Sigmoid colon (tissue), 7 donors: ENCODE measurements around the gene PHB1. TPM values are rescaled to one million over a fixed set of nuclear protein-coding genes. Genes with fewer than 3 reads are reported as not detected.
A peak's percentile ranks its signal among the peaks of the same experiment; 100 is the strongest.

Source experiments
- DNase-seq: peaks from one replicate; pipeline ENCODE4 v3.0.0-alpha.2; 2019
- H3K27ac ChIP-seq, 4 donors: fragments of 200-600 bp; sonication (generic); one replicate each; pipeline ENCODE4 v1.5.1; 2016 to 2019; ENCODE audit warnings: mild to moderate bottlenecking in 1 of 4
- H3K27me3 ChIP-seq, 3 donors: fragments of 200-600 bp; sonication (generic); one replicate each; pipeline ENCODE4 v1.5.1; 2019; ENCODE audit warnings: mild to moderate bottlenecking in 1 of 3
- H3K36me3 ChIP-seq, 4 donors: fragments of 200-600 bp; sonication (generic); one replicate each; pipeline ENCODE4 v1.5.1; 2016 to 2019
- H3K4me1 ChIP-seq, 4 donors: fragments of 200-600 bp; sonication (generic); one replicate each; pipeline ENCODE4 v1.5.1; 2017 to 2019
- H3K4me3 ChIP-seq, 4 donors: fragments of 200-600 bp; sonication (generic); one replicate each; pipeline ENCODE4 v1.5.1; 2017 to 2019; ENCODE audit warnings: mild to moderate bottlenecking in 2 of 4, moderate library complexity in 1 of 4
- H3K9me3 ChIP-seq, 4 donors: fragments of 200-600 bp in 3 of 4; sonication (generic) in 3 of 4; one replicate each; pipeline versions ENCODE4 v1.5.1 to v1.6.1; 2013 to 2019
- EP300 ChIP-seq, 4 donors: sonication (generic); formaldehyde crosslinking; IDR thresholded peaks; one replicate each; pipeline ENCODE4 v1.6.1; 2017; ENCODE audit warnings: antibody characterized with exemption in 4 of 4
- POLR2A ChIP-seq, 2 donors: fragments of 450-650 bp; IDR thresholded peaks; one replicate each; pipeline ENCODE4 v1.6.1; 2016; ENCODE audit warnings: antibody characterized with exemption in 2 of 2, mild to moderate bottlenecking in 2 of 2, moderate library complexity in 2 of 2
- POLR2AphosphoS5 ChIP-seq, 4 donors: sonication (generic); formaldehyde crosslinking; IDR thresholded peaks; one replicate each; pipeline ENCODE4 v1.6.1; 2017; ENCODE audit warnings: antibody characterized with exemption in 4 of 4
- WGBS, 2 donors: extraction: QIAGEN DNeasy Blood & Tissue Kit; methylation state at CpG; one replicate each; pipeline ENCODE4 v1.1.7; 2013; 5-methylcytosine and 5-hydroxymethylcytosine counted together
- intact Hi-C: fragments of 100-400 bp; cut with DNase I; formaldehyde crosslinking; loops from one replicate; pipeline ENCODE4 v1.15.1; 2023
- polyA plus RNA-seq, 3 donors: library from polyadenylated mRNA; stranded (reverse); fragments of 200-250 nt; gene quantifications; one replicate each; pipeline ENCODE4 v1.2.3, GENCODE V29; 2013
- total RNA-seq, 4 donors: library from RNA; depleted of rRNA; stranded (reverse); fragments of >200 nt; gene quantifications; one replicate each; pipeline ENCODE4 v1.1.0, GENCODE V29; 2016
- TF ChIP-seq, protein P1 (sequence below), 4 experiments: fragments of 450-650 bp in 3 of 4; fragments of 200-600 bp in 1 of 4; IDR thresholded peaks; one replicate each; pipeline ENCODE4 v1.5.1; 2016 to 2019; ENCODE audit warnings: antibody characterized with exemption in 4 of 4, mild to moderate bottlenecking in 3 of 4, moderate library complexity in 2 of 4
- donor health status: healthy with polysubstance abuse.
- donor health status: Bipolar disorder and iron deficiency.
- donor health status: healthy.

The PHB1 gene
- total and polyA plus RNA-seq, 7 donors, result 70.9 to 279 (median 105) TPM

DNA sequence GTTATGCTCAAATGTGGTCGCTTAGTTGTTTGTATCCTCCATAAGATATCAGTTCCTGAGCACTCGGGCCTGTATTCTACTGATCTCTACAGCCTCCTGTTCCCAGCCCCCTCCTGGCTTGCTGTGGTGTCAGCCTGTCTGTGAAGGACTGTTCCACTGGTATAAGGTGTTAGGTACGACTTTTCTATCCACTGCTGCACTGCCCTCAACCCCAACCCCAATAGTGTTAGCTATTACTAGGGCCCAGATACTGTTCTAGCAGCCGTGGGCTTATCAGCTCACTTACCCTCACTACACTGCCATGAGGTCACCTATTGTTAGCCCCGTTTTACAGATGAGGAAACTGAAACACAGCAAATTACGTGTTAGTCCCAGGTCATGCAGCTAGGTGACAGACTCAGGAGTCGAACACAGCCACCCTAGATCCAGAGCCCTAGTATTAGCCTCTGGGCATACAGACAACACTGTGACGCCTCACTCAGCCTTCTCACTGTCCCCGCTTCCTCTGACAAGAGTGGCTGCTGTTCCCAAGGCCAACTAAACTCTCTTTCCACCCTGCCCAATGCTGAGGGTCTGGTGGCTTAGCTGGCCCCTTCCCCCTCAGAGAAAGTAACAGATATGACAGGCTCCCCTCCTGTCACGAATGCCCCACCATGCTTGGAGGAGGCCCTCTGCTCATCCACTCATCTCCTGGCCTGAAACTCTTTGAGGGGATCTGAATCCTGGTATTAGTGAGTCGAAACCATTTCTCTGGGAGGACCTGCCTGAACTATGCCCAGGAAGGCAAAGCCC, 27.0 kb downstream of the PHB1 start:
- Histone ChIP-seq H3K9me3 (no peaks in the 10 kb centered on the region), H3K4me3 (no peak overlapping the region), H3K27ac (no peak overlapping the region), H3K4me1 (peaks cover 0 to 65% (median 57%) of the 10 kb centered on the region in 4 donors), H3K27me3 (no peaks in the 10 kb centered on the region), H3K36me3 (no peaks in the 10 kb centered on the region)
- WGBS, 2 donors, result 75 to 86% methylated on average over 11 of the region's 11 CpGs
- DNase-seq, result no peak
- intact Hi-C loops, result no loop called here
- no peak for TF ChIP-seq POLR2AphosphoS5 (IDR thresholded peaks at IDR 0.05)
- TF ChIP-seq, protein P1, sequence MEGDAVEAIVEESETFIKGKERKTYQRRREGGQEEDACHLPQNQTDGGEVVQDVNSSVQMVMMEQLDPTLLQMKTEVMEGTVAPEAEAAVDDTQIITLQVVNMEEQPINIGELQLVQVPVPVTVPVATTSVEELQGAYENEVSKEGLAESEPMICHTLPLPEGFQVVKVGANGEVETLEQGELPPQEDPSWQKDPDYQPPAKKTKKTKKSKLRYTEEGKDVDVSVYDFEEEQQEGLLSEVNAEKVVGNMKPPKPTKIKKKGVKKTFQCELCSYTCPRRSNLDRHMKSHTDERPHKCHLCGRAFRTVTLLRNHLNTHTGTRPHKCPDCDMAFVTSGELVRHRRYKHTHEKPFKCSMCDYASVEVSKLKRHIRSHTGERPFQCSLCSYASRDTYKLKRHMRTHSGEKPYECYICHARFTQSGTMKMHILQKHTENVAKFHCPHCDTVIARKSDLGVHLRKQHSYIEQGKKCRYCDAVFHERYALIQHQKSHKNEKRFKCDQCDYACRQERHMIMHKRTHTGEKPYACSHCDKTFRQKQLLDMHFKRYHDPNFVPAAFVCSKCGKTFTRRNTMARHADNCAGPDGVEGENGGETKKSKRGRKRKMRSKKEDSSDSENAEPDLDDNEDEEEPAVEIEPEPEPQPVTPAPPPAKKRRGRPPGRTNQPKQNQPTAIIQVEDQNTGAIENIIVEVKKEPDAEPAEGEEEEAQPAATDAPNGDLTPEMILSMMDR (IDR thresholded peaks at IDR 0.05), result no peak
- no peak for TF ChIP-seq POLR2A (IDR thresholded peaks at IDR 0.05)
- TF ChIP-seq EP300 (IDR thresholded peaks at IDR 0.05), result no peak

DNA sequence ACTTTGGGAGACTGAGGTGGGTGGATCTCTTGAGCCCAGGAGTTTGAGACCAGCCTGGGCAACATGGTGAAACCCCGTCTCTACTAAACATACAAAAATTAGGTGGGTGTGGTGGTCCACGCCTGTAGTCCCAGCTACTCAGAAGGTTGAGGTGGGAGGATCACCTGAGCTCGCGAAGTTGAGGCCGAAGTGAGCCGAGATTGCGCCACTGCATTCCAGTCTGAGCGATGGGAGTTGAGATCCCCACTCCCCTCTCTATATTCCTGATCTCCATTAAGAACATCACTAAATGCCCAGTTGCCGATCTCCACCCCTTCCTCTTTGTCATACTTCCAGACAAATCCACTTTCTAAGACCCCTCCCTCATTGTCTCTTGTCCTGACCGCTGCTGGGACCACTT, 28.3 kb downstream of the PHB1 start:
- peaks cover 0 to 66% (median 62%) of the 10 kb centered on the region in 4 donors for H3K4me1 ChIP-seq
- H3K36me3 ChIP-seq, result no peaks in the 10 kb centered on the region
- H3K9me3 ChIP-seq, result no peaks in the 10 kb centered on the region
- DNase-seq, result no peak
- intact Hi-C loops, result no loop called here
- peak overlapping the region in 2 of 4 donors; percentile 29 to 49 for H3K27ac ChIP-seq
- no peak overlapping the region for H3K4me3 ChIP-seq
- 91 to 94% methylated on average over 10 of the region's 10 CpGs for WGBS, 2 donors
- H3K27me3 ChIP-seq, result no peaks in the 10 kb centered on the region
- TF ChIP-seq POLR2AphosphoS5 (IDR thresholded peaks at IDR 0.05), result no peak
- TF ChIP-seq EP300 (IDR thresholded peaks at IDR 0.05), result no peak
- no peak for TF ChIP-seq POLR2A (IDR thresholded peaks at IDR 0.05)
- TF ChIP-seq, protein P1 (IDR thresholded peaks at IDR 0.05), result no peak

DNA sequence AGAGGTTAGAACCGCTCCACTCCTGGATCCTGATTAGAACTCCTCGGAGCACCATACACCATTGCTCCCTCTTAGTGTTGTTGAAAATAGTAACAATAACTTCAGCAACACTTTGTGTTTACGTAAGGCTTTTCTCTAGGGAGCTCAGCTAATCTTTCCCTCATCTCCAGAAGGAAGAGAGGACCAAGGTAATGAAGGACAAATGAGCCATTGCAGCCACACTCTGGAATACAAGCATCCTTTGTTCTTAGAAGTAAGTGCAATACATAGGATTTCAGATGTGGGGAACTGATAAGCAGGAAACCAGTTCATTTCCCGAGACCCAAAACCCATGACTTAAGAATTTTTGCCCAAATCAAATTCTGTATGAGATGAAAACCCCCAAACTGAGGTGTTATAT, 29.7 kb downstream of the PHB1 start:
- TF ChIP-seq POLR2AphosphoS5 (IDR thresholded peaks at IDR 0.05) (no peak), POLR2A (IDR thresholded peaks at IDR 0.05) (no peak), EP300 (IDR thresholded peaks at IDR 0.05) (no peak)
- TF ChIP-seq, protein P1 (IDR thresholded peaks at IDR 0.05), result no peak
- no peak for DNase-seq
- H3K27me3 ChIP-seq, result no peaks in the 10 kb centered on the region
- intact Hi-C loops, result no loop called here
- WGBS, 2 donors, result 89 to 92% methylated on average over 4 of the region's 4 CpGs
- H3K27ac ChIP-seq, result peak overlapping the region in 3 of 4 donors; percentile 49 to 84 (median 51)
- no peaks in the 10 kb centered on the region for H3K36me3 ChIP-seq
- no peaks in the 10 kb centered on the region for H3K9me3 ChIP-seq
- H3K4me1 ChIP-seq, result peaks cover 0 to 65% (median 56%) of the 10 kb centered on the region in 4 donors
- no peak overlapping the region for H3K4me3 ChIP-seq

DNA sequence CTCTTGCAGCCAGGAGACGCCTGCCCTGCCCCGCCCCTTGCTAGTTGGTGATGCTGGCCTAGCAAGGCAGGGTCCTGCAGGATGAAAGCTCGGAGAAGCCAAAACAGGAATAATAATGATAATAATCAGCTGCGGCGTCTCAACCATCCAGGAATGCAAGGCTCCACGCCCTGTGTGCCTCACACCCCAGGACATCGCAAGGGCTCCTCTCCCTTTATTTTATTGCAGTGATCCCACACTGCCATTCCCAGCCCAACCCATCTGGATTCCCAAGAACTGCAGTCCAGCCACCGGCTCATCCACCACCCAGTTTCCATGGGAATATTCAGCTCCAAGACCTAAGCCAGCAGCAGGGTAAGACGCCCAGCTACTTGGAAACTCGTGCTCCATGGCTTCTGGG, 31.6 kb downstream of the PHB1 start:
- Histone ChIP-seq H3K36me3 (no peaks in the 10 kb centered on the region), H3K4me3 (no peak overlapping the region), H3K4me1 (peaks cover 0 to 51% (median 43%) of the 10 kb centered on the region in 4 donors), H3K27ac (peak overlapping the region in 3 of 4 donors; percentile 84 to 88 (median 85)), H3K9me3 (no peaks in the 10 kb centered on the region), H3K27me3 (no peaks in the 10 kb centered on the region)
- intact Hi-C loops, result no loop called here
- TF ChIP-seq EP300 (IDR thresholded peaks at IDR 0.05) (no peak), POLR2A (IDR thresholded peaks at IDR 0.05) (no peak), POLR2AphosphoS5 (IDR thresholded peaks at IDR 0.05) (no peak)
- TF ChIP-seq, protein P1 (IDR thresholded peaks at IDR 0.05), result no peak
- 76 to 84% methylated on average over 10 of the region's 10 CpGs for WGBS, 2 donors
- no peak for DNase-seq
